Measurements from ENCODE around the gene GAS6. TPM values are rescaled to one million over a fixed set of nuclear protein-coding genes. Genes with fewer than 3 reads are reported as not detected.

The GAS6 gene
- total and polyA plus RNA-seq, 2 donors (not counting 1 experiment from before 2014, with no cell fraction given), result 227 to 301 TPM

GRCh38 chr13:113770937-113771336 lies 92.9 kb downstream of the GAS6 start:
- Histone ChIP-seq H4K20me1 (ENCODE audit: control insufficient read depth, extremely low read depth, insufficient read depth, low read length) (no peaks in the 10 kb centered on the region), H3K4me1 (ENCODE audit: control insufficient read depth, extremely low read depth, insufficient read depth, low read length) (peaks cover 2% of the 10 kb centered on the region), H3K27ac (ENCODE audit: insufficient read depth, low read length) (no peak overlapping the region), H3K9ac (ENCODE audit: insufficient read depth, low read length) (no peak overlapping the region), H3K4me3 (replicated peaks in 1 of 4; ENCODE audit: control extremely low read depth in 1 of 4, insufficient read depth in 1 of 4, low read depth in 3 of 4, low read length in 4 of 4) (no peak overlapping the region), H3K4me2 (ENCODE audit: extremely low read depth, insufficient read depth, low read length) (no peak overlapping the region), H3K9me3 (ENCODE audit: control insufficient read depth, insufficient read depth, low read depth, low read length) (no peaks in the 10 kb centered on the region), H3K36me3 (ENCODE audit: control insufficient read depth, insufficient read depth, low read length) (no peaks in the 10 kb centered on the region), H3K79me2 (ENCODE audit: control insufficient read depth, insufficient read depth, low read length) (no peaks in the 10 kb centered on the region), H2AFZ (ENCODE audit: low read length) (no peak overlapping the region), H3K27me3 (ENCODE audit: control insufficient read depth, insufficient read depth, low read length) (no peaks in the 10 kb centered on the region)
- no peak for TF ChIP-seq CTCF (conservative IDR thresholded peaks at IDR 0.05 in 1 of 2, IDR thresholded peaks at IDR 0.05 in 1 of 2; ENCODE audit: low read depth in 1 of 2, low read length in 2 of 2)
- TF ChIP-seq EZH2 (IDR thresholded peaks at IDR 0.05; ENCODE audit: low read length, missing control alignments), result no peak
- DNase-seq (ENCODE audit: low read depth in 2 of 2), result no peak

Other genes with a start within 250 kb of the GAS6 start
- gene ATP4B, start 205.9 kb downstream of the GAS6 start, total RNA-seq, result not detected in 2 replicates
- gene ATP4B, start 205.9 kb downstream of the GAS6 start, polyA plus RNA-seq, result not detected in 2 replicates
- gene GRK1, start 196.9 kb downstream of the GAS6 start, total RNA-seq, result 0.17 TPM in 1 of 2 replicates, not detected in the other
- gene GRK1, start 196.9 kb downstream of the GAS6 start, polyA plus RNA-seq, result not detected in 2 replicates
- 0.26 and 10.4 TPM in 2 replicates for gene TMEM255B, start 104.8 kb downstream of the GAS6 start, total RNA-seq
- gene TMEM255B, start 104.8 kb downstream of the GAS6 start, polyA plus RNA-seq, result 2.4 and 4.7 TPM in 2 replicates
- 0.26 and 0.50 TPM in 2 replicates for gene C13orf46, start 110.0 kb upstream of the GAS6 start, total RNA-seq
- 0.54 and 0.56 TPM in 2 replicates for gene C13orf46, start 110.0 kb upstream of the GAS6 start, polyA plus RNA-seq